GM21825 (cell line): Measurements from ENCODE around the gene ARMH3.

ENCODE experiments used
- ATAC-seq: cut with Tn5 transposase; IDR thresholded peaks from one replicate; pipeline ENCODE4 v1.9.1; 2021; ENCODE audit warnings: mild to moderate bottlenecking, moderate library complexity; ENCODE audit not compliant: unreplicated experiment

The ARMH3 gene

GRCh38 chr10:101950213-101950612 is 105.8 kb downstream of the ARMH3 start:
- no peak for ATAC-seq

DNA sequence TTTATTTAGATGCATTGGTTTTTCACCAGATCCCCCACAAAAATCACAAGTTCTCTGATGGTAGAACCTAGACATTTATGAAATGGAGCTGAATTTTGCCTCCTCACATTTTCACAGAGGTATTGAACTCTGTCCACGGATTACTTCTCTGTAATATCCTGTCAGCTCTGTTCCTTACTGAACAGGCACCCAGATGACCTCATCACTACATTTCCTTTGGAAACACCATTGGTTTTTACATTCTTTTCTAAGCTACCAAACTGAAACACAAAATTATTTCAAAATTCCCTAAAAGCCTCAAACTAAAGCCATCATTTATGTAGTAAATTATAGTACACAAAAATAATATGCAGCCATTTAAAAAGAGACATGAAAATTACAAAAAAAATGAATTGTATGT is 114.1 kb downstream of the ARMH3 start:
- ATAC-seq, result no peak

- ATAC-seq, result no peak
These were observed 115.1 kb downstream of the ARMH3 start for GRCh38 chr10:101940916-101941315.

DNA sequence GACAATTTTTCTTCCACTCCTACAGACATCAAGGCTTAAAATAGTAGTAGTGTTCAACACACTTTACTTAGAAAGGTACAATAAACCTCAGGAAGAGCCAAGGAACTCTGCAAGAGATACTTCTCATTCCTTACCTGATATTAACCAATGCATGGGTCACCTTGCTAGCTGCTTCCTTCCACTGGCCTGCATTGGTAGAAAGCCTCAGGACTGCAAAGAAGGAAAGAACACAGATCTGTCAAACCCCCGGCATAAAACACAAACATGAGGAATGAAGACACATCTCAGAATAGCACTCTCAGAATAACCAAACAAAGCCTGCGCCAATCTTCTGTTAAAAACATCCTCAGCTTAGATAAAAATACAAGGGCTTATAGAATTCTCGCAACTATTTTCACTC is 116.2 kb downstream of the ARMH3 start:
- no peak for ATAC-seq

DNA sequence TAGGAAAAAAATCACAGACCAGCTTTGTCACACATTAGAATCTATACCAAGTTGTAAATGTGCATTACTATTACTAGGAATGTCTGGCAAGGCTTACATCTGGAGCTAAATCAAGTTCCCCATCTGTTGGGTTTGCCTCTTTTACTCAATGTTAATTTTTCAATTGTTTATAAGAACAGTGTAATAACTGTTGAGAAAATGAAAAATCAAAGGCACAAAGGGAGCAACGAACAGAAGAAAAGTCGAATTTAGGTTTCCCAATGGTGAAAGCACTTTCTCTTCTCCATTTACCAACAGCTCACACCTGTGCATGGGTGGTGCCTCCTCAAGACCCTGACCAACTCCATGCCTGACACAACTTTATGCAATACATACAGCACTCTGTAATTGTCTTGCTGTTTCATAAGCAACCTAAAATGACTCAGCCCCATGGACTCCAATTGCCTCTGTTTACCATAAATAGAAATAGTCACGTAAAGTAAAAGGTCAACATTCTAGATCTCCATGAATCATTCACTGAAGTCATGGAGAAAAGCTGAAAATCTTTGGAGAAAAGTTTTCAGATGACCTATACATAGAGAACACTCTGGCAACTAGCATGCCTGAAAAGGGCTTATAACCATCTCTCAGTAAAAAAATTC is 116.8 kb downstream of the ARMH3 start:
- ATAC-seq, result no peak

GRCh38 chr10:101938305-101939007 is 117.5 kb downstream of the ARMH3 start:
- no peak for ATAC-seq

DNA sequence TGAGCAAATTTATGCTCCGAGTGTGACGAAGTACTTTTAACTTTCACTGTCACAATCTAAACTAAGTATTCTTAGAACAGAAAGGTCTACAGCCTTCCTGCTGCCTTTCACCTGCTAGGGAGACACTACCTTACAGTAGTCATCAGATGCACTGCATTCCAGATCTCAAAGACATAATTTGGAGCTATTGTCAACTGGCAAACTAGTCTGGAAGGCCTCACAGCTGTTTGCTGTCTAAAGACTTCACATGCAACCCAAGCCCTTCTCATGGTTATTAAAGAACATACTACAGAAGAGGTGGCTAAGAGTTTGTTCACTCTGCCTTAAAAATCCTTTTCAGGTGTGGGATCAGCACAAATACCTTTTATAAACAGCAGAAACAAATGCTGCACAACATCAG is 120.5 kb downstream of the ARMH3 start:
- ATAC-seq, result no peak

GRCh38 chr10:101934686-101935305 is 121.2 kb downstream of the ARMH3 start:
- ATAC-seq, result no peak

- no peak for ATAC-seq
These were observed 122.0 kb downstream of the ARMH3 start for GRCh38 chr10:101933976-101934375.

DNA sequence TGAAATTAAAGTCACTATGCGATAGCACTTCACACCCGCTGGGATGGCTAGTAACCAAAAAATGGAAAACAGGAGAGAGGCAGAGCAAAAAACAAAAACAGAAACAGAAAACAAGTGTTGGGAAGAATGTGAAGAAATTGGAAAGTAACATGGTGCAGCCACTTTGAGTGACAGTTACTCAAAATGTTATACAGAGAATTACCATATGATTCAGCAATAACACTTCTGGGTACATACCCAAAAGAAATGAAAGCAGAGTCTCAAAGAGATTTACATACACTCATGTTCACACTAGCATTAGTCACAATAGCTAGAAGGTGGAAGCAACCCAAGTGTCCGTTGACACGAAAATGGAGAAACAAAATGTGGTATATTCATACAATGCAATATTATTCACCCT is 123.8 kb downstream of the ARMH3 start:
- no peak for ATAC-seq

- no peak for ATAC-seq
These were observed 130.9 kb downstream of the ARMH3 start for GRCh38 chr10:101925027-101925426.

DNA sequence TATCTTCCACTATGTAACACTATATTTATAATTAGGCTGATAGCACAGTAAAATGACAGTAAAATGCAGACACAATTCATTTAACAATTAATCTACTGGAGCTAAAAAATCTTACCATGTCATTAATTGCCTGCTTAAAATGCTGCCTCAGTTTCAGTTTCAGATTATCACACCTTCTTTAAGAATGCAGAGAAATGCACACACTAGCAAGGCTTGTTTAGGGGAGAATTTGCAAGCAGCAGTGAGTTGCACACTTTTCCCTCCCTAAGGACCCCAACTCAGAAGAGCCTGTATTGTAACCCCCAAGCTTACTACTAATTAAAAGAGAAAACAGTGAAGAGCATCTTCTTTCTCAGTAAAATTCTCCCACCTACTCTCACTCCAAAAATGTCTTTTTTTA is 132.7 kb downstream of the ARMH3 start:
- no peak for ATAC-seq

DNA sequence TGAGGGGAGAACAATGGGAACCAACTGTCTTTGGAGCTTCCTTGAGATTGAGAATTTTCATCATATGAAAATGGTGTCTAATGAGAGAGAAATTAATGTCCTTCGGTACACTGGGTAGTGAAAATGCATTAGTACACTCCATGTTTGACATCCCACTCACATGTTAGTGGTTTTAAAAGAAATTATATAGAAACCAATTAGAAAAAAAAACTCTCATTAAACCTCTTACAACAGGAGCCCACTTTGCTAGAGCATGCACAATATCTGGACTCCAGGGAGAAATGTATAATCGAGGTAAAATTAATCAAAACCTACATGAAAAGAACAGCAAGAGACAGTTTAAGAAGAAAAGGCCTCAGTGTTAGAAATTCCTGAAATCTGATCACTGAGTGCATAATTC is 133.1 kb downstream of the ARMH3 start:
- ATAC-seq, result no peak

GRCh38 chr10:101920546-101920945 is 135.4 kb downstream of the ARMH3 start:
- ATAC-seq, result no peak

- no peak for ATAC-seq
These were observed 136.8 kb downstream of the ARMH3 start for GRCh38 chr10:101919026-101919770.

GRCh38 chr10:101912561-101913179 is 143.3 kb downstream of the ARMH3 start:
- no peak for ATAC-seq

DNA sequence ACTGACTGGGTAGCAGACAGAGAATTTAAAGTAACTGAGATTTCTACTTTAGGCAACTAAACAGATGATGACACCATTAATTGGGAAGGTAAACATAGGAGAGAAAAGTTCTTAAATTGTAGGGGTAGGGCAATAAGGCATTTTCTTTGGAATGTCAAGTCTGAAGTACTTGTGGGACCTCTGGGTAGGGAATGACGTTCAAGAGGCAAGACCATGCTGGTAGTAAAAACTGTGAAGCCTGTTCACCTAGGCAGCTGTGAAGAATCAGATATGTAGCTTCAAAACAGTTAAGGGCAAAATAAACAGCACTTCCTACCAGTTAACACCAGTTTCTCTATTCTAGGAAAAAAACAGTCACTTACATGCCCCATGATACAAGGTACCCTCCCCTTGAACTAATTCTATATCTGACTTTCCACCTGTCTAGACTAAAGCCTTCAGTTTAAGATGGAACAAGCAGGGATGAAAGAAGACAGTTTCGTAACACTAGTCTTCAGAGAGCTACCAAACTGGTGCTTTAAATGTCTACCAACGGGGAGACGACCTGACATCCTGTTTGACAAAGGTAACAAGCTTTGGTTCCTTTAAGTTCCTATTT is 149.3 kb downstream of the ARMH3 start:
- ATAC-seq, result no peak

GRCh38 chr10:101905251-101905650 is 150.7 kb downstream of the ARMH3 start:
- no peak for ATAC-seq

DNA sequence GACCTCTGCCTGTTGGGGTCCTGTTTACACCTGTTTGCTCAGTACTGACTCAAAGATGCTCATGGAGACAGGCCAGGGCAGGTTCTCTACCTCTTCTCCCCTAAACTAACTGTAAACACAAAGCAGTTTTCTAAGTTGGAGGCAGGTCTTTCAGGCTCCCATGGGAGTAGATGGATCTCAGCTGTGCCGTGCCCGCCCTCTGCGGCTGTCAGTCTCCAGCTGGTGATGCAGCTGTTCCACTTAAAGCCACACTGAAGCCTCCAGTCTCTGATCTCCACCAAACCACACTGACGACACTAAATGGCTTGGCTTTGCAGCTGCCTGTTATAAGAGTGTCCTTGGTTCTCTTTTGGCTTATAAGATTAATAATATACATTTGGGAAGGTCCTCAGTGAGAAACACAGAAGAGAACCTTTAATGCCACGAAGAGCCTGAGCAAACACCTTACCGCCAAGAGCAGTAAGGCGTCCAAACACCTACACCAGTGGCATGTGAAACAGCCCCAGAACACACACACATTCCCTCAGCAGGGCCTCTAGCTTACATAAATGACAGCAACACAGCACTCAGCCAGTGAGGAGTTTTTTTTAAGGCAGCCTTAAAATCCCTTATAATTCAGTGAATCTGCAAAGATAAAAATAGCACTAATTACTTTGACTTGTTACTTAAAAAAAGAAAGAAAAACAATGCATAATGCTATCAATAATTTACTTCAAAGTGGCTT is 152.0 kb downstream of the ARMH3 start:
- ATAC-seq, result peak; percentile 84

- no peak for ATAC-seq
These were observed 153.2 kb downstream of the ARMH3 start for GRCh38 chr10:101902820-101903145.
